IPS-20b (cell line): ENCODE measurements around the gene CCDC188.

ENCODE experiments used
- H3K27ac ChIP-seq: one replicate; pipeline ENCODE4 v1.5.1; 2013; ENCODE audit warnings: low read length
- H3K27me3 ChIP-seq: 2 replicates; pipeline ENCODE4 v1.6.1; 2013; ENCODE audit warnings: mild to moderate bottlenecking, low read length, inconsistent platforms; ENCODE audit not compliant: insufficient read depth
- H3K36me3 ChIP-seq: 2 replicates; pipeline ENCODE4 v1.6.1; 2013; ENCODE audit warnings: low read depth, mild to moderate bottlenecking, inconsistent platforms, low read length, moderate library complexity; ENCODE audit not compliant: insufficient read depth
- H3K4me1 ChIP-seq: 2 replicates; pipeline ENCODE4 v1.6.1; 2013; ENCODE audit warnings: mild to moderate bottlenecking, control low read depth, inconsistent platforms, low read length, moderate library complexity; ENCODE audit not compliant: insufficient read depth
- H3K4me3 ChIP-seq: 2 replicates; pipeline ENCODE4 v1.5.1; 2013; ENCODE audit warnings: mild to moderate bottlenecking, low read length, inconsistent platforms
- H3K9ac ChIP-seq: 2 replicates; pipeline ENCODE4 v1.6.1; 2013; ENCODE audit warnings: low read depth, mild to moderate bottlenecking, inconsistent platforms, low read length, moderate library complexity
- H3K9me3 ChIP-seq: 2 replicates; pipeline ENCODE4 v1.6.1; 2013; ENCODE audit warnings: mild to moderate bottlenecking, low read depth, low read length, inconsistent platforms; ENCODE audit not compliant: insufficient read depth

CCDC188 gene

DNA sequence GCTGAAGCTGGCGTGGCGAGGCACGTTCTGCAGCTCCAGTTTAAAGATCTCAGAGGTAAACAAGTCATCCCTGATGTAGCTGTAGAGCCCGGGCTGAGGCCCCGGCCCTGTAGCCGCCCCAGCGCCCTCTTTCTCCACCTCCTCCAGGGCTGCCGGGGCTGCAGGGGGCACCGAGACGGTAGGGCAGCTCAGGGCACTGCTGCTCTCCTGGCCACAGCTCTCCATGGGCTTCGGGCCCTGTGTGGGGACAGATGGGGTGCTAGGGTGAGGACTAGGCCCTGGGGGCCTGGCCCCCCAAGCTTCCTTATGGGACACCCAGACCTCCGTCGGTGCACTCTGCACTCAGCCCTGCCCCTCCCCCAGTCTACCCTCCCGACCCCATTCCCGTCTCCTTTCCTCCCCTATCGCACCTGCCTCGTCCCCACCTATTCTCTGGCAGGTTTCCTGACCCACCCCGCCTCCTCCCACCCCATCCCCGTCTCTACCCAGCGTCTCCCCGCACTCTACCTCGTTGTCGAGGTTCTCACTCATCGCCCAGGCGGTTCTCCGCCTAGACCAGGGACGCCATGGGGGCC, 34.4 kb downstream of the CCDC188 start:
- Histone ChIP-seq H3K27ac (peak overlapping the region; percentile 71), H3K4me1 (peaks cover 8% of the 10 kb centered on the region; the same call in 1 of the 2 replicates), H3K9ac (peak overlapping the region; percentile 97), H3K4me3 (peak overlapping the region; percentile 94), H3K9me3 (no peaks in the 10 kb centered on the region), H3K27me3 (no peaks in the 10 kb centered on the region), H3K36me3 (peaks cover 74% of the 10 kb centered on the region)

DNA sequence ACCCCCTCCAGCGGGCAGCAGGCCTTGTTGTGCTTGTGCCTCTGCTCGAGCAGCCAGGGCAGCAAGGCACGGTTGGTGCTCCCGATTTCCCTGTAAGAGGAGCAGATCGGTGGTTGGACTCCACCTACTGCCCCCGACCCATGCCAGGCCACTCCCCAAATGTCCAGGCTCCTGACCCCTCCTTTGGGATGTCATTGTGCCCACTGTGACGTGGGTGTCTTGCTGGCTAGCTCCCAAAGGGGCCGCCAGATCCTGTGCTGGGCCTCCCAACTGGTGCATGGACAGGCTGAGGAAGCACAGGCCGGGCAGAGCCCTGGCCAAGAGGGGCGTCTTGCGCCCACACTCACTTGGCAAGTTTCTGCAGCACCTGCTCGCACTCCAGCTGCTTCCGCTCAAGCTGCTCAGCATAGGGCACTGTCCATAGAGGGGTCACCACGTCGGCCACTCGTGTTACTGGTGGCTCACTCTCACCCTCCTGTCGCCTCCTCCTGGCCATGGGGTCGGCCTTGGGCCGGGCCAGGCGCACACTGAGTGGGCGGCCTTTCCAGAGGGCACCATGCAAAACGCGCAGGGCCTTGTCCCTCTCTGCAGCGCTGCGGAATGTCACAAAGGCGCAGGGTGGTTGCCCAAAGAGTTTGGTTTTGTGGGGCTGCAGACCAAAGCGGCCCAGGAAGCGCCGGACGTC, 35.0 kb downstream of the CCDC188 start, which contains the start of gene RANBP1:
Gene RANBP1, plus strand, starts transcription at position 414 of the 685 bp plus-strand sequence. Its CDS starts 81 bp downstream, at position 495.
- H3K4me3 ChIP-seq: peak within 1 kb of the TSS; percentile 94
- peak within 1 kb of the TSS; percentile 97 for H3K9ac ChIP-seq
- no peaks in the 10 kb centered on the region for H3K9me3 ChIP-seq
- no peaks in the 10 kb centered on the region for H3K27me3 ChIP-seq
- H3K36me3 ChIP-seq: peaks cover 74% of the 10 kb centered on the region
- H3K27ac ChIP-seq: peak within 1 kb of the TSS; percentile 71
- peaks cover 8% of the 10 kb centered on the region; the same call in 1 of the 2 replicates for H3K4me1 ChIP-seq

DNA sequence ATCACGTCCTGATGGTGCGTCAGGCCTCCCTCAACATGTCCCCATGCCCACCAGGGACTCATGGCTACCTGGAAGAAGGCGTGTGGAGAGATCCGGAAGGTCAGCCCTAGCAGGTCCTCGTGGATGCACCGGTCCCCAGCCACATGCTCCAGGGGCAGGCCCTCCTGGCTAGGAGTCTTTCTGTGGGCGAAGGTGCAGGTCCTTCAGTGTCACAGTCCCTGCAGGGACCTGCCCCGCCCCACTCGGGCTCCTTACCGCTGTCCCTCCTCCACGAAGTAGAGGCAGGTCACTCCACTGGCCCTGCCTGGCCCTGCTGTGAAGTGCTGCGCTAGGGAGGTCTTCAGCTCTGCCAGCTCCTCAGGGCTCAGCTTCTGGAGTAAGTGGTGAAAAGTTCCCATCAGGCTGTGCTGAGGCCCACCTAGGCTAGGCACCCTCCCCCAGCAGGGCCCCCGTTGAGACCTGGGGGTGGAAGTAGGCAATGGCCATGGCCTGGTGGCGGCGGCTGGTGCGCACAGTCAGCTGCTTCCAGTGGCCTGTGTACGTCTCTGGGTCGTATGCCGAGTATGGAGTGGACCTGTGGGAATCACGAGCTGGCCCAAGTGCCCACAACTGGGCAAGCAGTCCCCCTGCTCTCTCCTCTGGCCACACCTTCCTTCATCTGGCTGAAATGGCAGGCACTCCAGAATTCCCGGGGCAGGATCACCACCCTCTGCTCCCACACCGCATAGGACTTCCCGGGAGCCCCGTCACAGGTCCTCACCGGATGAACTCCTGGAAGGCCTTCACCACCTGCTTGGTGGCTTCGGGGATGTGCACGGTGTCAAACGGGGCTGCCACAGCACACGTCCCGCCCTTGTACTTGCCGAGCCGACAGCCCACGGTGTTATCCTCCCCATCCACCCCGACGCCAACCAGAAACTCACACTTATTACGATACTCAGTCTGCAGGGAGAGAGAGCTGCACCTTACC, 36.1 kb downstream of the CCDC188 start:
- Histone ChIP-seq H3K36me3 (peaks cover 74% of the 10 kb centered on the region), H3K4me1 (peaks cover 8% of the 10 kb centered on the region; the same call in 1 of the 2 replicates), H3K9me3 (no peaks in the 10 kb centered on the region), H3K9ac (no peak overlapping the region), H3K27me3 (no peaks in the 10 kb centered on the region), H3K27ac (no peak overlapping the region), H3K4me3 (no peak overlapping the region)

GRCh38 chr22:20113551-20114310, 37.1 kb downstream of the CCDC188 start:
- no peak overlapping the region for H3K27ac ChIP-seq
- no peak overlapping the region for H3K4me3 ChIP-seq
- H3K4me1 ChIP-seq: peaks cover 3% of the 10 kb centered on the region; the same call in 1 of the 2 replicates
- H3K36me3 ChIP-seq: peaks cover 74% of the 10 kb centered on the region
- no peaks in the 10 kb centered on the region for H3K9me3 ChIP-seq
- H3K9ac ChIP-seq: no peak overlapping the region
- H3K27me3 ChIP-seq: no peaks in the 10 kb centered on the region

GRCh38 chr22:20112623-20113511, 38.0 kb downstream of the CCDC188 start:
- Histone ChIP-seq H3K4me3 (no peak overlapping the region), H3K36me3 (peaks cover 75% of the 10 kb centered on the region), H3K9ac (no peak overlapping the region), H3K9me3 (no peaks in the 10 kb centered on the region), H3K27ac (no peak overlapping the region), H3K4me1 (no peaks in the 10 kb centered on the region), H3K27me3 (no peaks in the 10 kb centered on the region)

GRCh38 chr22:20111689-20112622, 38.9 kb downstream of the CCDC188 start:
- no peak overlapping the region for H3K4me3 ChIP-seq
- H3K9ac ChIP-seq: no peak overlapping the region
- H3K36me3 ChIP-seq: peaks cover 84% of the 10 kb centered on the region
- H3K9me3 ChIP-seq: no peaks in the 10 kb centered on the region
- no peaks in the 10 kb centered on the region for H3K4me1 ChIP-seq
- no peaks in the 10 kb centered on the region for H3K27me3 ChIP-seq
- no peak overlapping the region for H3K27ac ChIP-seq

DNA sequence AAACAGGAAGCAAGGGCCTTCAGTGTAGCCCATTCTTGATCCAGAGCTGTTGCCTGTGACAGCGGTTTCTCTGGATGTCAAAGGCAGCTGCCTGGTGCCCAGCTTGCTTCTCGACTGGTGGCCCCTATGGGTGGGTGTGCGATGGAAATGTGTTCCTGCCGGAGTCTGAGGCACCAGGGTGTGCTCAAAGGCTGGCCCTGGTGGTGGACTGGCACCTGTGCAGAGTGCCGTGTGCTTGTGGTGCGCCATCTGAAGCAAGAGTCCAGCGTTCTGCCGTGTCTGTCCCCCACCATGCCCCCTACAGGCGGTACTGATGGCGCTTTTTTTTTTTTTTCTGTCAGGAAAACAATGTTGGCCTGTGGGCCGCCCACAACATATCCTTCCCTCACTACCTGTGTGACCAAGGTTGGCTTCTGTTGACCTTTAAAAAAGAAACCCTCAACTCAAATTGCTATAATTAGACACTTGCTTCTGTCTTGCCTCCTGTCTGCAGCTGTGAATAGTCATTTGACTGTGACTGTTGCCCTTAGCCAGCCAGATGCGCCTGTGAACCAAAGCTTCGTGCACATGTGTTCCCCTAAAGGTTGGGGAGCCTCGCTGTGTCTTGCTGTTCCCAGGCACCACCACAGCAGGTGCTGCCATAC, 39.7 kb downstream of the CCDC188 start:
- no peak overlapping the region for H3K9ac ChIP-seq
- no peak overlapping the region for H3K4me3 ChIP-seq
- no peak overlapping the region for H3K27ac ChIP-seq
- no peaks in the 10 kb centered on the region for H3K4me1 ChIP-seq
- peaks cover 92% of the 10 kb centered on the region for H3K36me3 ChIP-seq
- H3K9me3 ChIP-seq: no peaks in the 10 kb centered on the region
- H3K27me3 ChIP-seq: no peaks in the 10 kb centered on the region

DNA sequence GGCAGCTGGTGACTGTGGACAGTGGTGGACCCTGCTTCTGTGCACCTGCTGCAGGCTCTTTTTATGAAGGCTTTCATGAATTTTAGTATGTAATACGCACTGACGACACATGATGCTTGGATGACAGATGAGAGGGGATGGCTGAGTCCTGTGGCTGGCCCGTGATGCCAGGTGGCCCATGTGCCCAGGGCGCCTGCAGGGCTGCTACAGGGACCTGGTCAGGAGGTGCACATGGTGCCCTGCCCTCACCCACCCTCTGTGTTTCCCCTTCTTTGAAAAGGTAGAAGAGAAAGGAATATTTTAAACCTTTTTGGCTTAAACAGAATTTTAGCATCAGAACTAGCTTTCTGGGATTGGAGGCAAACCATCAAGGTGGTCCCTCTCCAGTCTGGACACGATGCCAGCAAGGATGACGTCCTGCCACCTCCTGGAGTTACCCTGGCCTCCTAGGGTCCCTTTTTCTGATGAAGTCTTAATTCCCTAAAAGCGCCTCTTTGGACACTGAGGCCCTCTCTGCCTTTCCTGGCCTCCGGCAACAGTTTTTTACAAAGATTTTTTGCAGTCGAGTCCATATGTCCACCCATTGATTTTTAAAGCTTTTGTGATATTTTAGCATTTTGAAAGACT, 40.4 kb downstream of the CCDC188 start:
- H3K4me3 ChIP-seq: no peak overlapping the region
- H3K27me3 ChIP-seq: no peaks in the 10 kb centered on the region
- H3K36me3 ChIP-seq: peaks cover 92% of the 10 kb centered on the region
- H3K9me3 ChIP-seq: no peaks in the 10 kb centered on the region
- H3K9ac ChIP-seq: no peak overlapping the region
- no peak overlapping the region for H3K27ac ChIP-seq
- no peaks in the 10 kb centered on the region for H3K4me1 ChIP-seq
